Ascending aorta (tissue), 2 donors: ENCODE measurements around the gene KDM3A. TPM values are rescaled to one million over a fixed set of nuclear protein-coding genes. Genes with fewer than 3 reads are reported as not detected.

Source experiments
- DNase-seq, 2 donors: peaks; one replicate each; pipeline ENCODE4 v3.0.0-alpha.2; 2019; ENCODE audit warnings: low spot score in 2 of 2
- H3K27ac ChIP-seq, 2 donors: fragments of 200-600 bp; sonication (generic); one replicate each; pipeline ENCODE4 v1.5.1; 2016 to 2017; ENCODE audit warnings: mild to moderate bottlenecking in 1 of 2
- H3K27me3 ChIP-seq: fragments of 200-600 bp; sonication (generic); one replicate; pipeline ENCODE4 v1.5.1; 2017
- H3K36me3 ChIP-seq, 2 donors: fragments of 200-600 bp; sonication (generic); one replicate each; pipeline ENCODE4 v1.5.1; 2016
- H3K4me1 ChIP-seq, 2 donors: fragments of 200-600 bp; sonication (generic); one replicate each; pipeline ENCODE4 v1.5.1; 2016 to 2017; ENCODE audit warnings: mild to moderate bottlenecking in 1 of 2
- H3K4me3 ChIP-seq, 2 donors: fragments of 200-600 bp; sonication (generic); one replicate each; pipeline ENCODE4 v1.5.1; 2016 to 2017; ENCODE audit warnings: mild to moderate bottlenecking in 1 of 2
- H3K9me3 ChIP-seq, 2 donors: fragments of 200-600 bp; sonication (generic); one replicate each; pipeline ENCODE4 v1.5.1; 2016
- CTCF ChIP-seq, 3 experiments: fragments of 200-600 bp in 2 of 3; fragments of 450-650 bp in 1 of 3; sonication (generic) in 2 of 3; IDR thresholded peaks; one replicate each; pipeline ENCODE4 v1.5.1; 2016 to 2019; ENCODE audit warnings: antibody characterized with exemption in 3 of 3, mild to moderate bottlenecking in 1 of 3, moderate library complexity in 1 of 3
- intact Hi-C: fragments of 100-400 bp; cut with DNase I; formaldehyde crosslinking; loops from one replicate; pipeline ENCODE4 v1.15.1; 2023
- total RNA-seq: library from RNA; depleted of rRNA; stranded (reverse); fragments of >200 nt; gene quantifications from one replicate; pipeline ENCODE4 v1.1.0, GENCODE V29; 2016

The KDM3A gene
- total RNA-seq, 1 donor from 2014 or later = 18.4 TPM

DNA sequence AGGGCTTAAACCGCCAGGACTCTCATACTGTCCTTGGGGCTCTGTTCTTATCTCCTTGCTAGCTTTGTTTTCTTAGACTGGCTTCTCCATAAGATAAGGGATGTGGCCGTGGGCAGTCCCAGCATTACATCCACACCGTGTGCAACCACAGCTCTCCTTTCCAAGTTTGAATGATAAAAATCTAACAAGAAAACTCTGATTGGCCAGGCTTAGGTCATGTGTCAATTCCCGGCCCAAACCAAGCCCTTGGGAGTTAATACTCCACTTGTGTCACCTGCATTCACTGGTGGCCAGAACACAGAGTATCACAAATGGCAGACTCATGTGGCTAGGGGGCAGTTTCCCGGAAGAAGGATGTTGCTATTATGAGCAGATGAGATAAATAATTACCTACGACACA lies 43.2 kb upstream of the KDM3A start:
- H3K4me3 ChIP-seq = no peak overlapping the region
- no peaks in the 10 kb centered on the region for H3K9me3 ChIP-seq
- TF ChIP-seq CTCF (IDR thresholded peaks at IDR 0.05) = no peak
- no peaks in the 10 kb centered on the region for H3K4me1 ChIP-seq
- intact Hi-C loops = loop anchor here (5.0 to 10.0 kb wide), 2 partner anchors 227 to 364 kb away; partner anchors contain the start of gene RNF103
- H3K27ac ChIP-seq = no peak overlapping the region
- no peak for DNase-seq
- H3K36me3 ChIP-seq = no peaks in the 10 kb centered on the region
- H3K27me3 ChIP-seq = no peaks in the 10 kb centered on the region

DNA sequence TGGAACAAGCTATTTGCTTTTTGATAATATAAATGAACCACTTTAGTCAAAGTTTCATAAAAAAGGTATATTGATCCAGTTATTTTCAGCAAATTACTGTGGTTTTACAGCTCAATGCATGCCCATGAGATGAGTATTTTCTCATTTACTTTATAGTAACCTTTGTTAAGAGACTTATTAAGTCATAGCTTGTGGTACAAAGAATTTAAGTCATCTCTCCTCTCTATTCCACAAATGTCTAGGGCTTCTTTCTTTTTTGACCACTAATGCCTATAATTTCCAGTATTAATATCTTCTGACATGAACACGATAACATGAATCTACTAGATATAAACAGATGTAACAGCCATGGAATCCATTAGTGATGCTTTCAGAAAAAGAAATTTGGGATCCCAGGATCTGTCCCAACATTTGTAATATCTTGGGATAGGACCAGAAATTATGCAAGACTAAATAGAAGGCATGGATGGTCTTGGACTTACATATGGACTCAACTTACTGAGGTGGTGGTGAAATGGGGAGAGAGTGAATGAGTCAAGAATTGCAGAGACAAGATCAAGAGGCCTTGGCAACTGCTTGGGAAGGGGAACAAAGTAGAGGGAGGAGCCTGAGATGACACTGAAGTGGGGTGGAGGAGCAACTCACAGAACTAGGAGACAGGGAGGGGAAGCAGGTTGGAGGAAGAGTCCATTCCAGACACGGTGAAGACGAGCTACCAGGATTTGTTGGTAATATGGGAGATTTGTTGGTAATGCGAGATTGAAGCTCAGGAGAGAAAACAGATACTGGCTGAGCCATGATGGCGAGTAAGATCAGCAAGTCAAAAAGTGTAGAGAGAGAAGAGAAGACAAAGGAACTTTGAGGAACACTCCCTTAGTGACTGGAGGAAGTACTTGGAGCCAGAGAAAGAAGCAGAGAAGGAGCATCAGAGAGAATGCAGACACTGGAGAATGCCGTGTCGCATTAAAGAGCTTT lies 42.4 kb upstream of the KDM3A start:
- H3K4me3 ChIP-seq = no peak overlapping the region
- no peaks in the 10 kb centered on the region for H3K9me3 ChIP-seq
- H3K27me3 ChIP-seq = no peaks in the 10 kb centered on the region
- intact Hi-C loops = loop anchor here (5.0 to 10.0 kb wide), 2 partner anchors 226 to 364 kb away; partner anchors contain the start of gene RNF103
- no peak for DNase-seq
- H3K27ac ChIP-seq = no peak overlapping the region
- H3K4me1 ChIP-seq = no peaks in the 10 kb centered on the region
- no peak for TF ChIP-seq CTCF (IDR thresholded peaks at IDR 0.05)
- no peaks in the 10 kb centered on the region for H3K36me3 ChIP-seq

GRCh38 chr2:86400321-86400720 lies 40.9 kb upstream of the KDM3A start:
- no peaks in the 10 kb centered on the region for H3K9me3 ChIP-seq
- no peak for TF ChIP-seq CTCF (IDR thresholded peaks at IDR 0.05)
- no peaks in the 10 kb centered on the region for H3K36me3 ChIP-seq
- H3K27me3 ChIP-seq = no peaks in the 10 kb centered on the region
- DNase-seq = no peak
- intact Hi-C loops = no loop called here
- no peaks in the 10 kb centered on the region for H3K4me1 ChIP-seq
- H3K4me3 ChIP-seq = no peak overlapping the region
- no peak overlapping the region for H3K27ac ChIP-seq

DNA sequence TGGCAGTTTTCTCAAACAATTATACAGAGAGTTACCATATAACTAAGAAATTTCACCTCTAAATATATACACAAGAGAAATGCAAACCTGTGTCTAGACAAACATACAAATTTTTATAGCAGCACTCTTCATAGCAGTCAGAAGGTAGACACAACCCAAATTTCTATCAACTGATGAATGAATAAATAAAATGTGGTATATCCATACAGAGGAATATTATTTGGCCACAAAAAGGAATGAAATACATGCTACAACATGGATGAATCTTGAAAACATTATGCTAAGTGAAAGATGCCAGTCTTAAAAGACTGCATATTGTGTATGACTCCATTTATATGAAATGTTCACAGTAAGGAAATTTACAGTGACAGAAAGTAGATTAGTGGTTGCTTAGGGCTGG lies 30.6 kb upstream of the KDM3A start:
- Histone ChIP-seq H3K4me1 (no peaks in the 10 kb centered on the region), H3K36me3 (no peaks in the 10 kb centered on the region), H3K27ac (no peak overlapping the region), H3K9me3 (no peaks in the 10 kb centered on the region), H3K27me3 (no peaks in the 10 kb centered on the region), H3K4me3 (no peak overlapping the region)
- no peak for TF ChIP-seq CTCF (IDR thresholded peaks at IDR 0.05)
- no peak for DNase-seq
- intact Hi-C loops = no loop called here

- H3K27ac ChIP-seq = no peak overlapping the region
- TF ChIP-seq CTCF (IDR thresholded peaks at IDR 0.05) = no peak
- H3K9me3 ChIP-seq = no peaks in the 10 kb centered on the region
- no peaks in the 10 kb centered on the region for H3K27me3 ChIP-seq
- no peaks in the 10 kb centered on the region for H3K4me1 ChIP-seq
- H3K4me3 ChIP-seq = no peak overlapping the region
- intact Hi-C loops = no loop called here
- no peaks in the 10 kb centered on the region for H3K36me3 ChIP-seq
- no peak for DNase-seq
Observed at GRCh38 chr2:86411396-86411795, 29.8 kb upstream of the KDM3A start.
